GM23338 (cell line): ENCODE results near the gene KRTAP10-5. TPM values are rescaled to one million over a fixed set of nuclear protein-coding genes. Genes with fewer than 3 reads are reported as not detected.

Experiments
- ATAC-seq: fragments of 200-7000 bp; cut with Tn5 transposase; 3 replicates; pipeline ENCODE4 v1.9.1; 2020
- DNase-seq: peaks from one replicate; pipeline ENCODE4 v3.0.0-alpha.2; 2015; ENCODE audit warnings: low spot score
- H2AFZ ChIP-seq: fragments of 200-600 bp; sonication (generic); 2 replicates; pipeline ENCODE4 v1.8.0; 2016; ENCODE audit warnings: antibody characterized with exemption, mild to moderate bottlenecking, moderate library complexity
- H3F3A ChIP-seq: fragments of 200-600 bp; sonication (generic); replicated peaks from 2 replicates; pipeline ENCODE4 v1.8.0; 2017; ENCODE audit warnings: antibody characterized with exemption, mixed run types, low read depth
- H3K27ac ChIP-seq: fragments of 200-600 bp; sonication (generic); 2 replicates; pipeline ENCODE4 v1.6.1; 2016; ENCODE audit warnings: low read depth
- H3K27me3 ChIP-seq: fragments of 200-600 bp; sonication (generic); 2 replicates; pipeline ENCODE4 v1.8.0; 2016; ENCODE audit warnings: mild to moderate bottlenecking, mixed run types, moderate library complexity; ENCODE audit not compliant: insufficient read depth
- H3K36me3 ChIP-seq: fragments of 200-600 bp; sonication (generic); 2 replicates; pipeline ENCODE4 v1.8.0; 2016; ENCODE audit warnings: mild to moderate bottlenecking; ENCODE audit not compliant: insufficient read depth
- H3K4me1 ChIP-seq: fragments of 200-600 bp; sonication (generic); 2 replicates; pipeline ENCODE4 v1.8.0; 2016; ENCODE audit warnings: mild to moderate bottlenecking, moderate library complexity; ENCODE audit not compliant: insufficient read depth
- H3K4me2 ChIP-seq: fragments of 200-600 bp; sonication (generic); 2 replicates; pipeline ENCODE4 v1.7.1; 2017; ENCODE audit warnings: mixed run types
- H3K4me3 ChIP-seq: fragments of 200-600 bp; sonication (generic); 2 replicates; pipeline ENCODE4 v1.6.1; 2016; ENCODE audit warnings: mixed run types
- H3K79me2 ChIP-seq: fragments of 200-600 bp; sonication (generic); replicated peaks from 2 replicates; pipeline ENCODE4 v1.8.0; 2017; ENCODE audit warnings: mild to moderate bottlenecking; ENCODE audit not compliant: insufficient read depth
- H3K9me2 ChIP-seq: fragments of 200-600 bp; sonication (generic); 2 replicates; pipeline ENCODE4 v1.8.0; 2017; ENCODE audit not compliant: insufficient read depth
- H4K20me1 ChIP-seq: fragments of 200-600 bp; sonication (generic); replicated peaks from 2 replicates; pipeline ENCODE4 v1.8.0; 2017; ENCODE audit warnings: mild to moderate bottlenecking; ENCODE audit not compliant: insufficient read depth
- H3K27ac Mint-ChIP-seq: 2 replicates; pipeline ENCODE4 v1.8.0; 2020; ENCODE audit warnings: inconsistent platforms, mild to moderate bottlenecking, moderate library complexity, mixed read lengths
- H3K27me3 Mint-ChIP-seq: 3 replicates; pipeline ENCODE4 v1.8.0; 2022; ENCODE audit warnings: low read depth, mild to moderate bottlenecking, moderate library complexity, mixed read lengths, inconsistent platforms; ENCODE audit not compliant: insufficient read depth, poor library complexity
- H3K36me3 Mint-ChIP-seq: 3 replicates; pipeline ENCODE4 v1.8.0; 2021; ENCODE audit warnings: low read depth, mild to moderate bottlenecking, inconsistent platforms, moderate library complexity, mixed read lengths
- H3K4me1 Mint-ChIP-seq: 3 replicates; pipeline ENCODE4 v1.8.0; 2020; ENCODE audit warnings: mild to moderate bottlenecking, inconsistent platforms, mixed read lengths
- H3K4me3 Mint-ChIP-seq: 3 replicates; pipeline ENCODE4 v1.8.0; 2021; ENCODE audit warnings: moderate library complexity, mild to moderate bottlenecking, inconsistent platforms, mixed read lengths
- H3K9me3 Mint-ChIP-seq: 3 replicates; pipeline ENCODE4 v1.8.0; 2020; ENCODE audit warnings: moderate library complexity, mild to moderate bottlenecking, inconsistent platforms, mixed read lengths
- CREB1 ChIP-seq: fragments of 250-450 bp; sonication (Bioruptor Pico); IDR thresholded peaks from 2 replicates; pipeline ENCODE4 v1.5.0; 2020; ENCODE audit warnings: low read depth, mild to moderate bottlenecking, moderate library complexity
- CTCF ChIP-seq, 2 experiments: fragments of 200-600 bp in 1 of 2; sonication (generic) in 1 of 2; conservative IDR thresholded peaks; 2 replicates each; pipeline versions ENCODE4 v1.5.1 to v1.6.1; 2016 to 2017; ENCODE audit warnings: antibody characterized with exemption in 2 of 2, low read depth in 2 of 2, mild to moderate bottlenecking in 2 of 2, moderate library complexity in 1 of 2
- ETS1 ChIP-seq: IDR thresholded peaks from 2 replicates; pipeline ENCODE4 v1.6.1; 2016; ENCODE audit warnings: antibody characterized with exemption
- EZH2phosphoT487 ChIP-seq: fragments of 200-600 bp; sonication (generic); IDR thresholded peaks from one replicate; pipeline ENCODE4 v1.8.1; 2018; ENCODE audit warnings: antibody characterized with exemption; ENCODE audit not compliant: unreplicated experiment
- ZNF114 ChIP-seq: fragments of 250-450 bp; sonication (Bioruptor Pico); IDR thresholded peaks from 2 replicates; pipeline ENCODE4 v1.5.0; 2020; ENCODE audit warnings: mild to moderate bottlenecking, moderate library complexity
- ZNF331 ChIP-seq: fragments of 250-450 bp; sonication (Bioruptor Pico); IDR thresholded peaks from 2 replicates; pipeline ENCODE4 v1.5.0; 2020; ENCODE audit warnings: low read depth, mild to moderate bottlenecking, moderate library complexity
- polyA plus RNA-seq: library from polyadenylated mRNA; unstranded; fragments of >200 nt; fragmentation: Nextera tagmentation; extraction: Ambion mirVana; gene quantifications from 2 replicates; pipeline ENCODE4 v1.2.1, GENCODE V29; 2016
- total RNA-seq: library from RNA; depleted of rRNA; stranded (reverse); fragments of >200 nt; shearing (Covaris generic); gene quantifications from 2 replicates; pipeline ENCODE4 v1.2.3, GENCODE V29; 2014

Gene KRTAP10-5
- total and polyA plus RNA-seq, 2 experiments from 2014 or later = not detected

GRCh38 chr21:44618504-44618903 lies 38.1 kb upstream of the KRTAP10-5 start:
- ATAC-seq = peak; percentile 90

GRCh38 chr21:44617071-44617501 lies 36.7 kb upstream of the KRTAP10-5 start:
- peaks cover 11% of the 10 kb centered on the region for H3K27me3 Mint-ChIP-seq
- Histone ChIP-seq H3K4me2 (no peak overlapping the region), H3K4me3 (no peak overlapping the region), H3K9me2 (no peaks in the 10 kb centered on the region), H2AFZ (no peak overlapping the region), H3F3A (no peaks in the 10 kb centered on the region), H3K36me3 (no peaks in the 10 kb centered on the region), H4K20me1 (no peaks in the 10 kb centered on the region), H3K79me2 (no peaks in the 10 kb centered on the region), H3K27ac (no peak overlapping the region), H3K27me3 (no peaks in the 10 kb centered on the region), H3K4me1 (no peaks in the 10 kb centered on the region)
- H3K4me1 Mint-ChIP-seq = peaks cover 23% of the 10 kb centered on the region
- ATAC-seq = peak; percentile 81
- H3K4me3 Mint-ChIP-seq = no peak overlapping the region
- peaks cover 35% of the 10 kb centered on the region for H3K9me3 Mint-ChIP-seq
- TF ChIP-seq ZNF331 (CRISPR knock-in tag) = no peak
- peak in 1 of 2 experiments; percentile 54; a peak in 2 of 4 replicates for TF ChIP-seq CTCF (conservative IDR thresholded peaks at IDR 0.05; ENCODE audit: low read depth in 2 of 2)
- no peak for TF ChIP-seq EZH2phosphoT487
- no peak for TF ChIP-seq CREB1 (CRISPR knock-in tag)
- peak; percentile 45 for DNase-seq
- peaks cover 20% of the 10 kb centered on the region for H3K36me3 Mint-ChIP-seq
- no peak overlapping the region for H3K27ac Mint-ChIP-seq

More at GRCh38 chr21:44618504-44618903, 38.1 kb upstream of the KRTAP10-5 start:
- Mint-ChIP-seq H3K4me3 (no peak overlapping the region), H3K4me1 (peaks cover 23% of the 10 kb centered on the region; the same call in 2 of the 3 replicates), H3K36me3 (peaks cover 23% of the 10 kb centered on the region), H3K9me3 (peaks cover 38% of the 10 kb centered on the region), H3K27ac (peak overlapping the region; percentile 74; the same call in 1 of the 2 replicates), H3K27me3 (peaks cover 5% of the 10 kb centered on the region)
- Histone ChIP-seq H3K9me2 (no peaks in the 10 kb centered on the region), H4K20me1 (no peaks in the 10 kb centered on the region), H3K27ac (no peak overlapping the region), H3K36me3 (no peaks in the 10 kb centered on the region; the same call in 1 of the 2 replicates), H3K79me2 (no peaks in the 10 kb centered on the region), H2AFZ (peak overlapping the region; percentile 4; the same call in 1 of the 2 replicates), H3K4me1 (no peaks in the 10 kb centered on the region), H3K4me2 (no peak overlapping the region), H3K27me3 (no peaks in the 10 kb centered on the region), H3K4me3 (no peak overlapping the region), H3F3A (no peaks in the 10 kb centered on the region)
- TF ChIP-seq ZNF114 (CRISPR knock-in tag) = no peak
- no peak for TF ChIP-seq ETS1
- TF ChIP-seq EZH2phosphoT487 = no peak
- peak; percentile 42 to 70; a peak in 3 of 4 replicates for TF ChIP-seq CTCF (conservative IDR thresholded peaks at IDR 0.05; ENCODE audit: low read depth in 2 of 2)
- peak; percentile 57 for DNase-seq
